EH (cell line): Measurements from ENCODE around the gene FOXP3.

ENCODE experiments used
- DNase-seq: peaks from one replicate; pipeline ENCODE4 v3.0.0-alpha.2; 2015; ENCODE audit warnings: low read depth

FOXP3 gene

GRCh38 chrX:49276207-49276606 lies 11.7 kb upstream of the FOXP3 start:
- no peak for DNase-seq

- DNase-seq: no peak
These were observed 8.7 kb upstream of the FOXP3 start for GRCh38 chrX:49273181-49273727.

DNA sequence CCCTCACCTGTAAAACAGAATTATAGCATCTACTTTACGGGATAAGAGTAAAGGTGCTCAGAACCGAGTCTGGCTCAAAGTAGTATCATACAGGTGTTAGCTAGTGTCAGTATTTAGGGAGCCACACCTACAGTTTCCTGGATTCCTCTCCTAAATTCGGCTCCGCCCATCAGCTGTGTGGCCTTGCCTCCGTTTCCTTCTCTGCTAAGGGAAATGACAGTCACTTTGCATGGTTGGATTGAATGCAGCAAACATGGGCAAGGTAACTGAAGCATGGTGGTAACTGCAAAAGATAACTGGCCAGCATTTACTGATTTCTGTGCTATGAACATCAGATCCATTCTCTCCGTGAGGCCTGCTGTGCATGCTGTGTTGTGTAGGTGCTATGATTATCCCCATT lies 7.9 kb upstream of the FOXP3 start:
- DNase-seq: no peak

DNA sequence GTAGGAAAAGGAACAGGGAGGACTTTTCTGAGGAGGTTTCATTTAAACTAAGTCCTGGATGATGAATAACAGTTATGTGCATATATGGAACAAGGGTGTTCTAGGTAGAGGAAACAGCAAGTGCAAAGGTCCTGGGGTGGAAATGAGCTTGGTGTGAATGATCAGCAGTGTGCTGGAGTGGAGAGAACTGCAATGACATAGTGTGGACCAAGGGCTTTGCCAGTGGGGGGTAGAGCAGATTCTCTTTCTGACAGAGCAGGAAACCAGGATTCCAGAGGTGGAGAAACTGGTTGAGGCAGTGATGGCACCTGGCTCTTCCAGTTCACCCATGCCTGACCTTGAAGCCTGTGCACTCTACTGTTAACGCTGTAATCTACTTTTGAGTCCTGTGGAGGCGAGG lies 6.8 kb upstream of the FOXP3 start:
- no peak for DNase-seq

DNA sequence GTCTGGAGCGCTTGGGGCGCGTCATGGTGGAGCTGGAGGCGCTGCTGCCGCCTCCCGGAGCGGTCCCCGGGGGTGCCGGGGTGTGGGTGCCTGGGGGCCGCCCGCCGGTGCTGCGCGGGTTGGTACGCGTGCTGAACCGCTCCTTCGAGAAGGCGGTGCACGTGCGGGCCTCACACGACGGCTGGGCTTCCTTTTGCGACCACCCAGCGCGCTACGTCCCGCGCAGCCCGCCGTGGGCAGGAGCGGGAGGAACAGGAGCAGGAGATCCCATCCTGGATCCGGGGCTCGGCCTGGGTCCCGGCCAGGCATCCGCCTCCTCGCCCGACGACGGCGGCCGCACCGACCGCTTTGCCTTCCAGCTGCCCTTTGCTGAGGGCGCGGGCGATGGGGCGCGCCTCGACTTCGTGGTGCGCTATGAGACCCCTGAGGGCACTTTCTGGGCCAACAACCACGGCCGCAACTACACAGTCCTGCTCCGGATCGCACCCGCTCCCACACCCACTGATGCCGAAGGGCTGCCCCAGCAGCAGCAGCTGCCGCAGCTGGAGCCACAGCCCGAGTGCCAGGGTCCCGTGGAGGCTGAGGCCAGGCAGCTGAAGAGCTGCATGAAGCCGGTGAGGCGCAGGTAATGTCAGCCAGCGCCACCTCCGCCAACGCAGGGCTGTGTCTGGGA lies 5.9 kb upstream of the FOXP3 start:
- DNase-seq: no peak

GRCh38 chrX:49269767-49270248 lies 5.3 kb upstream of the FOXP3 start, which contains the start of gene PPP1R3F:
Gene PPP1R3F, plus strand, starts transcription at chrX:49269793. Its CDS starts 77 bp downstream, at chrX:49269870.
- DNase-seq: no peak

GRCh38 chrX:49269010-49269766 lies 4.7 kb upstream of the FOXP3 start:
- peak; percentile 98 for DNase-seq

DNA sequence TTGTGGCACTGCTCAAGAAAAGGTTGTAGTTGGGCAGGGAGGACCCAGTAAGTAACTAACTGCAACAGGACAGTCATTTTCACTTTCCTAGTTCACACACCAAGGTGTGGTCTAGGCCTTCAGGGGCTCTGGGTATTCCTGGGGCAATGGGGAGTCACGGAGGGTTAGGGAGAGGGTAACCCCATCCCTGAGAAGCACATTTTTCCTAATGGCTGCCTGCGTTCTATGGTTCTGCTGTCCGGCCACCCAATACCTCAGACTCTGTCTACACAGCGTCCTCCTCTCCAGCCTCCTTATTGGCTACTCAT lies 4.1 kb upstream of the FOXP3 start:
- DNase-seq: no peak

DNA sequence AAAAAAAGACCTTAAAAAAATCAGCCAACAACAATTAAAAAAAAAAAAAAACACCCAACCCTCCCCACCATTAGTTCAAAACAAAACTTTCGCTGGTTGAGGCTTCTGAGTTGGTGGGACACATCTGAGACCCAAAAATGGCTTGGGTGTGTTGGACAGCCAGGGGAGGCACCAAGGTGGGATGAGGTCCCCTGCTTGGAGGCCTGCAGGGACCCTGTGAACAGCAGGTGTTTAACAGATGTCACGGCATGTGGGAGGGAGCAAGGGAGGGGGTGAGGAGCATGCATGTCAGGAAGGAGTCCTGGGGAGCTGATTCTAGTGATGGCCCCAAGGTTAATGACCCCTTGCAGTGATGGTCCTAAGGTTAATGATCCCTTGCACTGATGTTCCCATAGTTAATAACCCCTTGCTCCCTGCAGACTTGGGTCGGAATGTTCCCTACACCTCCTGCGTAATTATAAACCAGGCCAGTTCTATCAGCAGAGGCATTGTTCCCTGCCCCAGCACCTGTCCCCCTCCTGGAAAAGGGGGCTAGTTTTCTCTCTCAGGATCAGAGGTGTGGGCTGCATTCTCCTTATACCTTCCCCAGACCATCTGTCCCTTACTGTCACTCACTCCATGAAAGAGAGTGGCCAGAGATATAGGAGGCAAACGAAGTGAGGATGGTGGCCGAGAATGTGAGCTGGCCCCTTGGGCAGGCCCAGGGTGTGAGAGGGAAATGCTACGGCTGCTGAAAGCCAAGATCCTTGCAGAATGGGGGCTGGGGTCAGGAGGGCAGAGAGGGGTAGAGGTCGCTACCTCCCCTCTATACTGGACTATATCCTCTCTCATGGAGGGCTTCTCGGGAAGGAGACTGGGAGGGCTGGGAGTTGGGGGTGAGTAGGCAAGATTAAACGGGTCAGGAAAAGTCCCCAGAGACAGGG lies 2.3 kb upstream of the FOXP3 start:
- no peak for DNase-seq

DNA sequence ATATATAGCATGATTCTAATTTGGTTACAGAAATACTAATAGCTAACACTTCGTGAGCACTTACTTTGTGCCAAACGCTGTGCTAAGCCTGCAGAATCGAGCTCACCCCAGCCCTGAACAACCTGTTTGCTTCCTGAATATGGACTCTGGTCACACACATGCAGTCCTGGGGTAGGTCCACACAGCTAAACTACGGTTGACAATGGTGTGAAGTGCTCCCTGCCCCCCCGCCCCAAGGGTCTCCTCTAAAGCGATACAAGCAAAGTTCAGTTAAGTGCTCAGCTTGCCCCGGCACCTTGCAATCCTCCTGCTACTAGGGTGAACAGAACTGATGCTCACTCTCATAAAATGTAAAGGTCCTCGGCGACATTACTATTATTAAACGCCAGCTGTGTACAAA lies 879 bp downstream of the FOXP3 start:
- no peak for DNase-seq

GRCh38 chrX:49262603-49263002 lies 1.9 kb downstream of the FOXP3 start:
- DNase-seq: no peak

- DNase-seq: no peak
These were observed 4.1 kb downstream of the FOXP3 start for GRCh38 chrX:49260221-49260985.

DNA sequence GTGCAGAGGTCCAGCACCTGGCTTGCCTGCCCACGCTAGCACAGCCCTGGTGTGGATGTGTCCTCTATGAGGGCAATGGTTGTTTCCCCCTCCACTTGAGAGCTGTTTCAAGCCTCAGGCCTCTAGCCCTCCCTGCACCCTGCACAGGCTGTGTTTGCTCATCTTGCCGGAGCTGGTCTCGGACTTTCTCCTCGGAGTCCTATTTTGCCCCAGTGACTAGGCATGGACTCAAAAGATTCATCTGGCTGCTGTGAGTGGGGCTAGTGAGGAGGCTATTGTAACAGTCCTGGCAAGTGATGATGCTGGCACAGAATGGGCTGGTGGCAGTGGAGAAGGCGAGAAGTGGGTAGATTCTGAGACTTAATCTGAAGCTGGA lies 5.8 kb downstream of the FOXP3 start:
- DNase-seq: no peak

DNA sequence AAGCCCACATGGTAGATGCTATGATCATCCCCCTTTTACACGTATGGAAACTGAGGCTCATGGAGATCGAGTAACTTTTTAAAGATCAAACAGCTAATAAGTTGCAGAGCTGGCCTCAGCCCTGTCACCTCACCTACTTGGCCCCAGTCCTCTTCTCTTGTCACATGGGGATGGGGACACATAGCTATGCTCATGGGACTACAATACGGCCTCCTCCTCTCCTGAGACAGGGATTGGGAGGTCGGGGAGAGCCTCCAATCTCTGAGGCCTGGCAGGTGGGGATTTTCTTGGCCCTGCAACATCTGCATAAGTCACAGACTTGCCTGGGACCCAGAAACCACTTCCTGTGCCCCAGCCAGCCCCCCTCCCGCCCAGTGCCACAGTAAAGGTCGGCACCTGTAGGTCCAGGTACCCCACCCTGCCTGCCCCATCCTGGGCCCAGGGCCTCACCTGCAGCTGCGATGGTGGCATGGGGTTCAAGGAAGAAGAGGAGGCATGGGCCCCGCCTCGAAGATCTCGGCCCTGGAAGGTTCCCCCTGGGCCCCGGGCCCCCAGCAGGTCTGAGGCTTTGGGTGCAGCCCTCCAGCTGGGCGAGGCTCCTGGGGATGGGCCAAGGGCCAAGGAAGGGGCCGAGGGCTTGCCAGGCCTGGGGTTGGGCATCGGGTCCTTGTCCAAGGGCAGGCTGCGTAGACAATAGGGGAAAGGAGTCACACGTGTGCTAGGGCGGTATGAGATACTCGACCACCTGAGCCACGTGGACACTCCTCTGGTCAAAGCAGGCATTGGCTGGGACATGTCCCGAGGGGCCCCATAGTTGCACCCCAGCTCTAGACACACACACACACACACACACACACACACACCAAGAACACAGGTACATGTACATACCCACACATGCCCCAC lies 6.4 kb downstream of the FOXP3 start:
- no peak for DNase-seq

GRCh38 chrX:49257074-49257790 lies 7.3 kb downstream of the FOXP3 start:
- DNase-seq: no peak

DNA sequence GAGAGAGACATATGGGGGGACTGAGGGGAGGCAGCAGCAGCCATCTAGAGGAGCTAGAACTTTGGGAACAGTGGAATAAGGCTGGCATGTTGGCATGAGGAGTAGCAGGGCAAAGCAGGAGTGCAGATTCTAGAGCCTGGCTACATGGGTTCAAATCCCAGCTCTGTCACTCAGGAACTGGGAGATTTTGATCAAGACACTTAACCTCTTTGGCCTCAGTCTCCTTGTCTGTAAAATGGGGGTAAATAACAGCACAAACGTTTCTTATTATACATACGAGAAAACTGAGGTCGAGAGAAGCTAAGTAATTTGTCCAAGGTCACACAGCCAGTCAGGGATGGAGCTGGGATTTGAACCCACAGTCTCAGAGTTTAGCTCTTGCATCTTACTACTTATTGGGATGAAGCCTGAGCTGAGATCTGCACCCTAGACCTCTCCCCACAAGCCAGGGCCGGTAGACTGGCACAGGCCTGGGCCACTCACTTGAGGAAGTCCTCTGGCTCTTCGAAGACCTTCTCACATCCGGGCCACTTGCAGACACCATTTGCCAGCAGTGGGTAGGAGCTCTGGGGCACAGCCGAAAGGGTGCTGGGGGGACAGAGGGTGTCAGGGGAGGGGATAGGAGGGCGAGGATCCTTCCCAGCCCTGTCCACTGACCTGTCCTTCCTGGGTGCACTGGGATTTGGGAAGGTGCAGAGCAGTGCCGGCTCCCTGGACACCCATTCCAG lies 8.1 kb downstream of the FOXP3 start:
- DNase-seq: no peak

- DNase-seq: no peak
These were observed 9.9 kb downstream of the FOXP3 start for GRCh38 chrX:49254639-49255038.

DNA sequence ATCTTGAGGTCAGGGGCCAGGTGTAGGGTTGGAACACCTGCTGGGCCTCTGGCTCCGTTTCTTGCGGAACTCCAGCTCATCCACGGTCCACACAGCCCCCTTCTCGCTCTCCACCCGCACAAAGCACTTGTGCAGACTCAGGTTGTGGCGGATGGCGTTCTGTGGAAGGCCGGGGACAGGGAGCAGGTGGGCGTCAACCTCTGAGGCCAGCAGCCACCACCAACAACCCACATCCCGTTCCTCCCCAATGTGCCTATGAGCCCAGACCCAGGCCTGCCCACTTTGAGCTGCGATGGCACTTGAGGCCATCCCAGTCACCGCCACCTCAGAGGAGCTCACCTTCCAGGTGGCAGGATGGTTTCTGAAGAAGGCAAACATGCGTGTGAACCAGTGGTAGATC lies 13.2 kb downstream of the FOXP3 start:
- DNase-seq: no peak

DNA sequence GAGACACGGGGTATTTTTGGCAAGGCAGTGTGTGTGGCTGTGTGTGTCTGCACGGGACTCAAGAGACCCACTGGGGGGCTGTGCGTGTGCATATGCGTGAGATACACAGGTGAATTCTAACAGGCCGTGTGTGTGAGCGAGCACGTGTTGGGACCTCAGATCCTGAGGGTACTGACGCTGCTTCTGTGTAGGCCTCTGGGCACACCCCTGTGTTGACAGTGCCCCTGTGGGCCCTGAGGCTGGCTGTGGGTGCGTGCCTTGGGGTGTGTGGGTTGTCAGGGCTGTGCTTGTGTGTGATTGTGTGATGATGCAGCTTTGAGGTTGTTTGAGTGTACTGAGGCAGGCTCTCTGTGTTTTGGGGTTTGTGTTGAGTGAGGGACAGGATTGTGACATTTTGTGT lies 13.9 kb downstream of the FOXP3 start:
- no peak for DNase-seq
